Neutrophil (primary cell): ENCODE data around the gene AADACL4.

Experiments used
- H3K27ac ChIP-seq: fragments of 200-600 bp; sonication (generic); 2 replicates; pipeline ENCODE4 v1.5.1; 2016; ENCODE audit warnings: mild to moderate bottlenecking, moderate library complexity
- H3K27me3 ChIP-seq: fragments of 200-600 bp; sonication (generic); 2 replicates; pipeline ENCODE4 v1.6.0; 2016; ENCODE audit warnings: mild to moderate bottlenecking
- H3K36me3 ChIP-seq: fragments of 200-600 bp; sonication (generic); 2 replicates; pipeline ENCODE4 v1.5.1; 2017
- H3K4me1 ChIP-seq, 2 experiments: fragments of 200-600 bp in 1 of 2; sonication (generic) in 1 of 2; 1 replicate in 1 of 2; 2 replicates in 1 of 2; pipeline versions ENCODE4 v1.5.1 to v1.6.1; 2013 to 2016; ENCODE audit warnings: low read depth in 1 of 2, low read length in 1 of 2, mild to moderate bottlenecking in 1 of 2, moderate library complexity in 1 of 2; ENCODE audit not compliant: control insufficient read depth in 1 of 2, insufficient read depth in 1 of 2
- H3K4me3 ChIP-seq, 2 experiments: fragments of 200-600 bp in 1 of 2; sonication (generic) in 1 of 2; 1 replicate in 1 of 2; 2 replicates in 1 of 2; pipeline ENCODE4 v1.5.1; 2013 to 2016; ENCODE audit warnings: low read depth in 1 of 2, low read length in 1 of 2, mild to moderate bottlenecking in 1 of 2, moderate library complexity in 1 of 2
- H3K9me3 ChIP-seq: fragments of 200-600 bp; sonication (generic); 2 replicates; pipeline ENCODE4 v1.5.1; 2016
- CTCF ChIP-seq: fragments of 200-600 bp; sonication (generic); IDR thresholded peaks from 2 replicates; pipeline ENCODE4 v1.5.1; 2016; ENCODE audit warnings: antibody characterized with exemption

AADACL4 gene

GRCh38 chr1:12631571-12631970 lies 12.3 kb upstream of the AADACL4 start:
- peaks cover 25 to 27% of the 10 kb centered on the region in 2 experiments for H3K4me1 ChIP-seq
- peak overlapping the region; percentile 47 for H3K27ac ChIP-seq
- TF ChIP-seq CTCF = no peak
- no peaks in the 10 kb centered on the region for H3K9me3 ChIP-seq
- peaks cover 5% of the 10 kb centered on the region for H3K27me3 ChIP-seq
- H3K4me3 ChIP-seq = peak overlapping the region in 1 of 2 experiments; percentile 18
- H3K36me3 ChIP-seq = no peaks in the 10 kb centered on the region

GRCh38 chr1:12634156-12634555 lies 9.7 kb upstream of the AADACL4 start:
- H3K4me1 ChIP-seq = peaks cover 25 to 27% of the 10 kb centered on the region in 2 experiments

GRCh38 chr1:12634696-12635202 lies 9.1 kb upstream of the AADACL4 start:
- Histone ChIP-seq H3K4me3 (no peak overlapping the region), H3K27me3 (peaks cover 8% of the 10 kb centered on the region), H3K9me3 (peaks cover under 1% of the 10 kb centered on the region), H3K36me3 (no peaks in the 10 kb centered on the region), H3K4me1 (peaks cover 25 to 27% of the 10 kb centered on the region in 2 experiments), H3K27ac (no peak overlapping the region)
- TF ChIP-seq CTCF = no peak

More at GRCh38 chr1:12634156-12634555, 9.7 kb upstream of the AADACL4 start:
- Histone ChIP-seq H3K4me3 (no peak overlapping the region), H3K36me3 (no peaks in the 10 kb centered on the region), H3K27me3 (peaks cover 8% of the 10 kb centered on the region), H3K9me3 (no peaks in the 10 kb centered on the region), H3K27ac (no peak overlapping the region)
- TF ChIP-seq CTCF = no peak

DNA sequence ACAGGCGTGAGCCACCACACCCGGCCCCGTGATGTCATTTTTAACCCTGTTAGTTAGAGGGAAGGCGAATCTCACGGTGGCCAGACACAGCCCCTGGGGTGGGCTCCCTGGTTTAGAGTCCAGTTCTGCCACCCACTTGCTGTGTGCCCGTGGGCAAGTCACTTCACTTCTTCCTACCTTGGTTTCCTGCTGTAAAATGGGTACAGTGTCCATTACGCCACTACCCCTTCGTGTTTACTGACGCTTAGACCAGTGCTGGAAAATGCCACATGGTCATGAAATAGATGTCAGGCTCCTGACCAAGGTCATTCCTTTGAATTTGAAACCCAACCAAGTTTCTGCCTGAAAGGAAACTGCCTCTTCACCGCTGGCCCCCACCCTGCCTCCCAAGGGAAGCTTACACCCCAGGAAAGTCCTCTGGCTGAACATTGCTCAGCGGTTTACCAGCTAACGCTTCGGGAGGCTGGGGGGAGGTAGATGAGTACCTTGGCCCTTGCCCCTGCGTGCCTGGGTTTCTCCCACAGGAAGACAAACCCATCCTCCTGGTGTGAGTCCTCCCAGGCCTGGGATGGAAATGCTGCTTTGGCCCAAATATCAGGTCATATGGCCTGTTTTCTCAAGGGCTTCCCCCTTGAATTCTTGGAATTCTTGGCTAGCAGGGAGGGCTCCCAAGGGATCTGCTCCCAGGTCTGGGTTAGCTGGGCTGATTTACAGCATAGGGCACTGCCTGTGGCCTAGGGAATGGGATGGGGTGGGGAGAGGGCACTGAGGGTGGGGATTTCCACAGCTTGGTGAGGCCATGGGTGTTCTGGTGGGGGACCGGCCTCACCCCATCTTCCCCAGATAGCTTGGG lies 7.6 kb upstream of the AADACL4 start:
- no peak for TF ChIP-seq CTCF

DNA sequence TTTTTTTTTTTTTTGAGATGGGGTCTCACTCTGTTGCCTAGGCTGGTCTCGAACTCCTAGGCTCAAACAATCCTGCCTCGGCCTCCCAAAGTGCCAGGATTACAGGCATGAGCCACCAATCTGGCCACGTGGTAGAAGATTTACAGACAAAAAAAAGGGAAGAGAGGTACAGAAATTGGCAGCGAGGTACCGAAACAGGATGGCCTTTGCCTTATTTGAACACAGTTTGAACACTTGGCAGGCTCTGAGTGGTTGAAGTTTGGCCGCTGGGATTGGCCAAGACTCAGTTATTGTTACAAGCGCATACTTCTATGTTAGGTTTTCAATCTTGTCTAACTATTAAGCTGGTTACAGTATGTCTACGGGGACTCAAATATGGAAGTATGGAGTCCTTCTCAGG lies 6.2 kb upstream of the AADACL4 start:
- no peak overlapping the region for H3K4me3 ChIP-seq
- peaks cover 8% of the 10 kb centered on the region for H3K27me3 ChIP-seq

More for the DNA sequence above, 7.6 kb upstream of the AADACL4 start:
- Histone ChIP-seq H3K27ac (no peak overlapping the region), H3K4me3 (no peak overlapping the region), H3K9me3 (peaks cover 12% of the 10 kb centered on the region), H3K36me3 (no peaks in the 10 kb centered on the region), H3K4me1 (peaks cover 14 to 15% of the 10 kb centered on the region in 2 experiments), H3K27me3 (peaks cover 8% of the 10 kb centered on the region)

More for the DNA sequence above, 6.2 kb upstream of the AADACL4 start:
- Histone ChIP-seq H3K4me1 (peaks cover 2 to 3% of the 10 kb centered on the region in 2 experiments), H3K27ac (no peak overlapping the region), H3K9me3 (peaks cover 12% of the 10 kb centered on the region), H3K36me3 (no peaks in the 10 kb centered on the region)
- no peak for TF ChIP-seq CTCF
